Ramos (cell line): ENCODE measurements around the gene SGPP1.
"Not testable (repeated sequence)": the region's sequence is repeated elsewhere in the genome, so short reads cannot be mapped to it uniquely, and the experiment has no call there.

ENCODE experiments used
- in situ Hi-C: fragments of 300-500 bp; cut with MboI; formaldehyde crosslinking; loops from one replicate; pipeline ENCODE4 v1.14.3; 2022; ENCODE audit warnings: low sequenced_read_pairs; ENCODE audit not compliant: unreplicated experiment

Gene SGPP1

GRCh38 chr14:63727231-63727735 lies 582 bp downstream of the SGPP1 start:
- in situ Hi-C loops, result no loop called here

GRCh38 chr14:63726499-63726898 lies 1.4 kb downstream of the SGPP1 start:
- in situ Hi-C loops, result no loop called here

DNA sequence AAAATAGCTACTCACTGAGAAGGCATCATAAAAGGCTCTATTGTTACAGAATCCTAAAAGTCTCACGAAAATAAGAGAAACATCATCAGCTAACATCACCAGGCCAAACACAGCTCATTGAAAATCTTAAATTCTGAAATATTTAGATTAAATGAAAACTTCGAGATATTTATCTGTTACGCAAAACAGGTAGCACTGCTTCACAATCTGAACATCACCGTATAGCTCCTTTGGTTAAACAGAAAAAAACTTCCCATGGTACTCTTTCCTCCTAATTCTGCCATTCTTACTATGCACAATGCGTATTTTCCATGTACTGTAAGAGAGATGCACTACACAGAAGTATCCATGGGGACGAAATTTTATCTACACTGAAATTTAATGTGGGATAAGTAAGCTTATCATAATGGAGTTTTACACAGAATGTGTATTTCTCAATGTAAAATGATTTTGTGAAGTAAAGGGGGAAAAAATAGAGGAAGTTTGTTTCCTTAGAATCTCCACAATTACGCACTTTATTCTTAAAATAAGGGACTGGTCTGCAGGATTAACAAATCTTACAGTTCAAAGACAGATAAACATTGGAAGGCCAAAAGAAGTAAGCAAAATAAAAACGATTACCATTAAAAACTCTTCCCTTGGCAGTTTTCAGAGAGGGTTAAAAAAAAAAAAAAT lies 1.9 kb downstream of the SGPP1 start:
- in situ Hi-C loops, result no loop called here

DNA sequence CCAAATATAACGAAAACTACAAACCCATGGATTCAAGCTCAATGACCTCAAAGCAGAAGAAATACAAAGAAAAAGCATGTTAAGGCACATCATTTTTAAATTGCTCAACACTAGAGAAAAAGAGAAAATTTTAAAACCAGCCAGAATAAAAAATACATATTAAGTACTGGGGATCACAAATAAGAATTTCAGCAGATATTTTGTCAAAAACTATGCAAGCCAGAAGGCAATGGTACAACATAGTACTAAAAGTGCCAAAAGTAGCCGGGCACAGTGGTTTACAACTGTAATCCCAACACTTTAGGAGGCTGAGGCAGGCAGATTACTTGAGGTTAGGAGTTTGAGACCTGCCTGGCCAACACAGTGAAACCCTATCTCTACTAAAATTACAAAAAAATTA lies 10.2 kb downstream of the SGPP1 start:
- in situ Hi-C loops, result no loop called here

DNA sequence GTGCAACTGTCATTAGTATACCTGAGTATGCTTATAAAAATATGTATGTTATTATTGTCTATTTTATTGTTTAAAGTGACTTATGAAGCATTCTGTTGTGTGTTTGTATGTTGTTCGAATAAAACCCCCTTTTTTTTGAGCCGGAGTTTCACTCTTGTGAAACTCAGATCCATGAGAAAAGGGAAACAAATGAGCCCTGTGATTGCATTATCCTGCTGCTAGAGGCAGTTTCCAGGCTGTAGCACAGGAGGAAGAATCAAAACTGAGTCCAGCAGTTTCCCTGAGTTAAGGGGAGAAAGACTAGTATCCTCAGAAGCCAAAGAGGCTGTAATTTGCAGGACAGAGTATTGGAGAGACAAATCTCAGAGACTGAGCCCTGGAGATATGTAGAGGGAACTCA lies 12.5 kb downstream of the SGPP1 start:
- in situ Hi-C loops, result no loop called here

- in situ Hi-C loops, result no loop called here
These were observed 14.1 kb downstream of the SGPP1 start for GRCh38 chr14:63713764-63714163.

DNA sequence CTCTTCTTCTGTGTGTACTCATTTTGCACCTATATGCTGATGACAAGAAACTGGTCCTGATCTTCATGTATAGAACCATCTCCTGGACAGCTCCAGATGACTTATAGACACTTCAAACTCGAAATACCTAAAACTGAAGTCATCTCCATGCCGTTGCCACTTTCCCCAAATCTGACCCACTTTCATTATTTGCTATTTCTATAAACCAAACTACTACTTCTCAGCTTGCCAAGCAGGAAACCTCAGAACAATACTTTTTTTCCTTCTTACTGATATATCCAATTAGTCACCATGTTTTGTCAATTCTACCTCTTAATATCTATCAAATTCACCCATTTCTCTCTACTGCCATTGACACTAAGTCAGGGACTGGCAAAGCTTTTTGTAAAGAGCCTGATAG lies 14.8 kb downstream of the SGPP1 start:
- in situ Hi-C loops, result no loop called here

- in situ Hi-C loops, result no loop called here
These were observed 15.7 kb downstream of the SGPP1 start for GRCh38 chr14:63712123-63712522.

DNA sequence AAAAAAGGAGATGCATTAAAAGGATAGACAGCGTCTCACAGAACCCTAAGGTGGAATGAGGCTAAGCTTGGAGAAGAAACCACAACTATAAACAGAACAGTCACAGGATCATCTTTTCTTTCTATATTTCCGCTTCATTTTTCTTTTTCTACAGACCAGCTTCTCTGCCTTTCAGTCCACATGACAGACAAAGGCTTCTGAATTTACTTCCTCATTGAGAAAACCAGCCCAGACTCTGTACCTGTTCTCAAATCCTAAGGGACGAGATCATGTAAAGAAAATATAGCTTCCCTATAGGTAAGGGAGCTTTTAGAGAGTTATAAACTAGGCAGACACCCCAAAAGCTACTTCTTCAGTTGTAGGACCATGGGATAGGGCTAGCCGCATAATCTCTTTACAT lies 17.4 kb downstream of the SGPP1 start:
- in situ Hi-C loops, result no loop called here

DNA sequence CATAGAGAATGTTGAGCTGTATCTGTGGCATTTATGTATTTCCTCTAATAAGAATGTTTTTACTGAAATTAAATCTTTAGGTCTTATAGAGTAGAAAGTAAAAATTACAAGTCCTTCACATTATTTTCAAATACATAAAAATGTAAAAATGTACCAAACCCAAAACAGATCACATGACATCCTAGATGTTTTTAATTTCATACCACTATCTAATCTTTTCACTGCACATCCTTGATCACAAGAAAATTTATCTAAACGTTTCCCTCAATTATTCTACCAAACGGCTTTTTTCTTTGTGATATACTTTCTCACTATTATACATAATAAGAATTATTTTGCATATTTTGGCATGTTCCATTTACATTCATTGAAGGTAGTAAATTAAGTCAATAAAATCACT lies 18.3 kb downstream of the SGPP1 start:
- in situ Hi-C loops, result no loop called here

DNA sequence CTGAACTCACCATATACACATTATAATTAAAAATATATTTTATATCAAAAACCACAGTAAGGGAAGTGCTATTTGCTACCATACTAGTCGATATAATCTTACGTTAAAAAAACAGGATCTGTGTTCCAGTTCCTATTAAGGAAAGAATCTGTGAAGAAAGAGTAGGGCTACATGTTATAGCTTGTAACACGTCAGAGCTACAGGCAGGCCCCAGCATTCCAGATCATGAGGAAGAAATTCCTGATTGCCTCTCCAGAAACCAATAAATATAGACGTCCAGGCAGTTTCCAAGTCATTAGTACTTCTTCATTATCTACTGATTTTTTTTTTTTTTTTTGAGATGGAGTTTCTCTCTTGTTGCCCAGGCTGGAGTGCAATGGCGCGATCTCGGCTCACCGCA lies 20.6 kb downstream of the SGPP1 start:
- in situ Hi-C loops, result no loop called here

DNA sequence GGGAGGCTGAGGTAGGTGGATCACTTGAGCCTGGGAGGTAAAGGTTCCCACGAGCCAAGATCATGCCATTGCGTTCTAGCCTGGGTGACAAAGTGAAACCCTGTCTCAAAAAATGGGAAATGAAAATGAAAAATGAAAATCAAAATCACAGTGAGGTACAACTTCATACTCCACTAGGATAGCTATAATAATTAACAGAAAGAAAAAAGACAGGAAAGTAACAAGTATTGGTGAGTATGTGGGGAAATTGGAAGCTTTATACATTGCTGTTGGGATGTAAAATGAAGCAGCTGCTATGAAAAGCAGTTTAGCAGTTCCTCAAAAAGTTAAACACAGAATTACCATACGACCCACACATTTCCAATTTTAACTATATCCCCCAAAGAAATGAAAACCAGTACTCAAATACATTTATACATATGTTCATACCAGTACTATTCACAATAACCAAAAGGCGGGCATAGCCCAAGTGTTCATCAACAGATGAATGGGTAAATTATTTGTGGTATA lies 22.2 kb downstream of the SGPP1 start:
- in situ Hi-C loops, result no loop called here

- in situ Hi-C loops, result not testable (repeated sequence)
These were observed 25.3 kb downstream of the SGPP1 start for GRCh38 chr14:63702530-63702929.

- in situ Hi-C loops, result no loop called here
These were observed 26.1 kb downstream of the SGPP1 start for GRCh38 chr14:63701606-63702299.

DNA sequence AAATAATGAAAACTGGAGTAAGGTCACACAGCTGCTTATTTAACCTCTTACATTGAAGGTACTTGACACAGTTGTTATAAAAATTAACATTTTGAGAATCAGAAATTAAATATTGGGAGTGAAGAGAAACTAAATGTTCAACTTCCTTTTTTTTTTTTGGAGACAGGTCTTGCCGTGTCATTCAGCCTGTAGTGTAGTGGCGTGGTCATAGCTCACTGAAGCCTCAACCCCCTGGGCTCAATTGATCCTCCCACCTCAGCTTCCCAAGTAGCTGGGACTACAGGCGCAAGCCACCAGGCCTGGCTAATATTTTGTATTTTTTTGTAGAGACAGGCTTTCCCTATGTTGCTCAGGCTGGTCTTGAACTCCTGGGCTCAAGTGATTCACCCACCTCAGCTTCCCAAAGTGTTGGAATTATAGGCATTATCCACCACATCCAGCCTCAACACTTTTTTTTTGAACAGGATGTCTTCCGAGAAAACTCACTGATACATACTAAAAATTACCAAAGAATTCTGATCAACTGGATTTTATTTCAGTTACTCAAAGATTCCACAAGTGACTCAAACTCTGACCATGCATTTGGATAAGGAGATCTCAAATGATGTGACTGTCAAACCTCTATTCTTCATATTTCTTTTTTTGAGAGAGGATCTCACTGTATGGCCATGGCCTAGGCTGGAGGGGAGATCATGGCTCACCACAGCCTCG lies 35.4 kb downstream of the SGPP1 start:
- in situ Hi-C loops, result no loop called here

DNA sequence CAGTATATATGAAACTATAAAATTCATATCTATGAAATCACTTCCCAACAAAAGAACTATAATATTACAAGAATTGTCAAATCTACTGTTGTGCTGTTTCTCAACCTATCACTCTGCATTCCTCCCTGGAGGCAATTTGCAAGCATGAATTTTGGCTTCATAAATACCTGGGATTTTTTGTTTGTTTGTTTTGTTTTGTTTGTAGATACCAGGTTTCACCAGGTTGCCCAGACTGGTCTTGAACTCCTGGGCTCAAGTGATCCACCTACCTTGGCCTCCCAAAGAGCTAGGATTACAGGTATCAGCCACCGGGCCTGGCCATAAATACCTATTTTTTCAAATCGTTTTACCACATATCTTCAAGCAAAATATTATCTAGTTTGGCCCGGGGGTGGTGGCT lies 38.7 kb downstream of the SGPP1 start:
- in situ Hi-C loops, result no loop called here

- in situ Hi-C loops, result no loop called here
These were observed 40.9 kb downstream of the SGPP1 start for GRCh38 chr14:63686926-63687325.

DNA sequence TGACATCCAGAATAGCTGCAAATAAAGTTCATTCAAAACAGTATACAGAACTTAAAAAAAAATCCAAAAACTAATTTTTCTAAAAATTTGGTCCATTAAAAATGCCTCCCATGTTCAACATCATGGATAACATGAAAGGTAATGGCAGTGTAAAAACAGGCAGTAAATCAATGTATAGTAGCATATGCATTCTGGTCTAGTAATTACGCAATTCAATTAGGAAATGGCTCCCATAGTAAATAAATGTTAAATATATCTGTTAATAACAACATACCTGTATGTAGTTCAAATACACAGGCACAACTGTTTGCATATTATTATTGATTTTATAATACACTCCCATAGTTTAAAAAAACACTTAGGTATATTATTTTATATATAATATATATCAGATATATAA lies 42.5 kb downstream of the SGPP1 start:
- in situ Hi-C loops, result no loop called here

- in situ Hi-C loops, result no loop called here
These were observed 44.9 kb downstream of the SGPP1 start for GRCh38 chr14:63682727-63683593.

DNA sequence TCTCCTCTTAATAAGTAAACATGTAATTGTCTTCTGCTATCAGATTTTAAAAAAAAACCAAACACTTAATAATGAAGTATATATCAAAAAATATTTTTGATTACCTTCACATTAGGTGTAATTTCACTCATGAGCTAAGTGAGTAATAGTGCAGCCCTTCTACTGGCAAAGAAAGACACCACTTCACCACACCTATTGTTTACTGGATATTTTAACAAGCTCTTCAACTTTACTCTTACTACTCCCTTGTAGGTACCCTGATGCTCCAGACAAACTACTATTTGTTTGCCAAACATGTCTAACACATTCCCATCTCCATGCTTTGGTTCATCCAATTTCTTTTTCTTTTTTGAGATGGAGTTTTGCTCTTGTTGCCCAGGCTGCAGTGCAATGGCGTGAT lies 49.3 kb downstream of the SGPP1 start:
- in situ Hi-C loops, result no loop called here
